Astrocyte of the hippocampus (primary cell): ENCODE results near the gene ZCCHC4.
"Not testable (repeated sequence)": the region's sequence is repeated elsewhere in the genome, so short reads cannot be mapped to it uniquely, and the experiment has no call there.

Experiments
- DNase-seq: peaks from one replicate; pipeline ENCODE4 v3.0.0; 2011; ENCODE audit warnings: low read depth, low spot score

Gene ZCCHC4

DNA sequence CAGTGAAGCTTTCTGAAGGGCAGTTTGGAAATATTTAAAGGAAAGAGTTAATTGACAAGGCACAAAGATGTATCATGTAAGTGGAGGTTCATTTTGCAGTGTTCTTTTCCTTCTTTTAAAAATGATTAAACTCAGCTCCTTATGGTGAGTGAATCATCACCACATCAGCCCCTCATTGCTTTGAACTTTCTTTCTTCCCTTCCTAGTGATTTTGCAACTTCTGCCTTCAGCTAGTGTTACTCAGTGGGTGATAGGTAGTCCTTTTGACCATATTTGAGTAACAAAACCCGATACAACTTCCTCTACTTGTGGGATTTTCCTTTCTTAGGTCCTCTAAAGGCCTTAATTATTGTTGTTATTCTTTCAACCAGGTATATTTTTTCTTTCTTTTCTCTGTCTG is 8.2 kb downstream of the ZCCHC4 start:
- DNase-seq: peak; percentile 62

DNA sequence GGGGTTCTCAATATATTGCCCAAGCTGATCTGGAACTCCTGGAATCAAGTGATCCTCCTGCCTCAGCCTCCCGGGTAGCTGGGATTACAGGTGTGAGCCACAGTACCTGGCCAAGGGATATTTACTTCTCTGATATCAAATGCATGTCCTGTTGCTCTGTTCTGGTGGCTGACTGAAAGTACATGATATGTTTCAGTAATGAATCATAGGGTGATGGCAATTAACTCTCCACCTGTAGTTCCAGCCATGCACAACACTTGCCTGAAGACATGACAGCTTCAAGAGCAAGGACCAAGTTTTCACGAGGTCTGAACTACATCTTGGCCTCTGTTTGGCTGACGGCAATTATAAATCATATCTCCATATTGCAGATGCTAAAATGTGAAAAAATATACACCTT is 9.1 kb downstream of the ZCCHC4 start:
- no peak for DNase-seq

DNA sequence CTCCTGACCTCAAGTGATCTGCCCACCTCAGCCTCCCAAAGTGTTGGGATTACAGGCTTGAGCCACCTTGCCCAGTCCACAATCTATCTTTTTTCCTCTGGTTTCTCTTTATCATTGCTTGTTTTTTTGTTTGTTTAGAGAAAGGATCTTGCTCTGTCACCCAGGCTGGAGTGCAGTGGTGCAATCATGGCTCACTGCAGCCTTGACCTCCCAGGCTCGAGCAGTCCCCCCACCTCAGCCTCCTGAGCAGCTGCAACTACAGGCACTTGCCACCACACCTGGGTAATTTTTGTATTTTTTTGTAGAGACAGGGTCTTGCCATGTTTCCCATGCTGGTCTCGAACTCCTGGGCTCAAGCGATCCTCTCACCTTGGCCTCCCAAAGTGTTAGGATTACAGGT is 15.9 kb downstream of the ZCCHC4 start:
- not testable (repeated sequence) for DNase-seq

DNA sequence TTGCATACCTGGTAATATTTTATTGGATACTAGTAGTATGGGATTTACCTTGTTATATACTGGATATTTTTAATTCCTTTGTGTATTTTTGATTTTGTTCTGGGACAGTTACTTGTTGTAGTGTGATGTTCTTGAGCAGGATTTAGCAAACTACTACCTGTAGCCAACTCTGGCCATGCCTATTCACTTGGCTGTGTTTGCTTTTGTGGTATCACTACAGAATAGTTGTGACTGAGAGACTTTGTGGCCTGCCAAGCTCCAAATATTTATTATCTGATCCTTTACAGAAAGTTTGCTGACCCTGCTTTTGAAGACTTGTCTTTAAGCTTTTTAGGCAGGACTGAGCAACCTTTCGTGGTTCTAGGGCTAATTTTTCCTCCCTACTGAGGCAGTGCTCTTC is 17.8 kb downstream of the ZCCHC4 start:
- DNase-seq: no peak

DNA sequence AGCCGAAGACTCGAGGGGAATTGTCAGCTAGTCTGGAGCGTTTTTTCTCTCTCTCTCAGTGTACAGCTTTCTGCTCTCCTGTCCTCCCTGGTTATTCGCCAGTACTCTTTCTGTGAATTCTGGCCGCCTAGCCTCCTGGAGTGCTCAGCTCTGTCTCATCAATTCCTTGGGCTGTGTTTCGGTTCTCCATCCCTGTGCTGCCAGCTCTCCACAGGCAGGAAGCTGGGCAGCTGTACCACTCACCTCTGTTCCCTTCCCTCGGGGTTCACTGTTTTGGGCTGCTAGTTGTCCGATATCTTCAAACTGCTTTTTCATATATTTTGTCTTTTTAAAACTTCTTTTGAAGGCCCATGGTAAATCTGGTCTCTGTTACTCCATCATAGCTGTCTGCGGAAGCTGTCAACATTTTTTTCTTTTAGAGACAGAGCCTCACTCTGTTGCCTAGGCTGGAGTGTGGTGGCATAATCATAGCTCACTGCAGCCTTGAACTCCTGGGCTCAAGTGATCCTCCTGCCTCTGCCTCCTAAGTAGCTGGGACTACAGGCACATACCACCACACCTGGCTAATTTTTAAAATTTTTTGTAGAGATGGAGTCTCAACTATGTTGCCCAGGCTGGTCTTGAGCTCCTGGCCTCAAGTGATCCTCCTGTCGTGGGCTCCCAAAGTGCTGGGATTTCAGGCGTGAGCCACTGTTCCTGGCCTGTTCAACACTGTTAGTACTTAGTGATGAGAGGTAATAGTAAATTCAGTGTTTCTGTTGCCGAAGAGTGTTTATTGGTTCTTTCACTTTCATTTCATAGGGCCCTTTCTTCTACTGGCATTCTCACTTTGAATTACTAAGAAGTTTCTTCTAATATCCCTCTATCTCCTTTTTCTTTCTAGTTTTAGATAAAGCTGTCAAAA is 18.6 kb downstream of the ZCCHC4 start:
- DNase-seq: no peak

DNA sequence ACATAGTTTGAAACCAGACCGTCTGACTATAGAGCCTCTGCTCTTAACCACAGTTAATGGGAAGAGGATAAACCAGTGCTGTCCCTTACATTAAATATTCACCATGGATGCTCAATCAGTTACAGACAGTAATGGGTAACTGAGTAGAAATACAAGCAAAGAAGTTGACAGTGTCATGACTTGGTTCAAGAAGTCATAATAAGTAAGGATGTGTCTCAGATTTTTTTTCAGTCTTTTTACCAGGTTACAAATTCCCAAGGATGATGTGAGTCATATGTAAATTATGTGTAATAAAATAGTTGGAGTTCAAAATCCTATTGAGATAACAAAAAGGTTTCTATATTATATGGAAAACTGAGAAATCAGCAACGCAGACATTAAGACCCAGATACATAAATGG is 31.1 kb downstream of the ZCCHC4 start:
- no peak for DNase-seq

DNA sequence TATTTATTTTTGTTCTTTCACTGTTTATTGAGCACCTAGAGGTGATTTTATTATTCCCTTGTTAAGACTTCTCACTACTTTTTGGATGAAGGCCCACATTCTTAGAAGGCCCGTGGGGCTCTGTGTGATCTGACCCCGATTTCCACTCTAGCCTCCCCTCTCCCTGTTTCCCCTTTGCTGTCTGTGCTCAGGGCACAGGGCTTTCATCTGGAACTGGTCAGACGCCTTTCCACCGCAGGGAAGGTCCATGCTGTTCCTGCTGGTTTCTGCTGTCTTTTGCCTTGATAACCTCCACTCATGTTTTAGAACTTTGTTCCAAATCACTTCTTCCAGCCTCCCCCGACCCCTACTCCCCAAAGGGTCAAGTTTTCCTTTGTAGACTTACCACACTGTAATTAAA is 33.2 kb downstream of the ZCCHC4 start:
- DNase-seq: no peak

DNA sequence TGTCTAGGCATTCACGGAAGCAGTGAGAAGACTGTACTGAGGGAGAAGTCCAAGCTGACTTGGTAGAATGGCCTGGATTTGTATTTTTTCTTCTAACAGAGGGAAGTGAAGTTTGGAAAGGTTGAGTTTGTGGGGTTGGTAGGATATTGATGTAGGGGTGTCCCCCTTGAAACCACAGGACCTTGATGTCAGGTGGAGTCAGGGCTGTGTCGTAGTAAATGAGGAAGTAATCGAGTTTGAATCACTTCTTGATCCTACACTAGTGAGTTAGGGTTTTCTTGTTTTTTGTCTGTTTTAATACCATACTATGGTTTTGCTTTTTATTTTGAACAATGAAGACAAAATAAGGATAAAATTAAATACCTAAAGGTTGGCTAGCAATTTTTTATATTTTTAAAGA is 34.3 kb downstream of the ZCCHC4 start:
- DNase-seq: no peak

DNA sequence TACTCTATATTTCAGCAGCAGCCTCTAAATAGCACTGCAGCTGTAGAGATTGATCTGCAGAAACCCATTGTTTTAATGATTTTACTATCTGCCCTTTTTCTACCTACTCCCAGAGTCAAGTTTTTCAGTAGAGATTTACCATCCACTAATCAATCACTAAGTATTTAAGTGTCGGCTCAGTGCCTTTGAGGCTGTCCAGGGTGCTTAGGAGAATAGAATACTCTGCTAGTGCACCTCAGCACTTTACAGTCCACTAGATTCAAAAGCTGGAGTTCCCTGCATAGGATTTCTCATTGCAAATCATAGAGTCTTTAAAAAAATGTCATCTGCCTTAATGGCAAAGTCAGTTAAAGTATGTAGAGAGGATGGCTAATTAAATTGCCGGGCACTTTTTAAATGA is 34.9 kb downstream of the ZCCHC4 start:
- DNase-seq: no peak

DNA sequence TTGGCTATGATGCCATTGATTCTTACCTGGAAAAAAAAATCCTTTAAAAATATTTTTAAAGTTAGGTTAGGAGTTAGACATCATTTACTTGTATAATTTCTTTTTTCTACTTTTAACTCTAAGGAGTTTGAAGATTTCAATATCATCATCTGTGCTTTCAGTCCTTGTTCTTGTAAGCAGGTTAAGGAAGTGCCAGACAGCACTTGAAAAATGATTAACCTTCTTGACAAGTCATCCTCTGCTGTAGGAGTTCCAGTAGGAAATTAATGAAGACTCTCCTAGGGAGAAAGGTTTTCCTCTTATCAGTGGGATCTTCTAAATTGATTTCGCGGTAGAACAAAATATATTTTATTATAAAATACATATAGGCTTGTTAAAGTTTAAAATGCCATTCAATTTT is 35.4 kb downstream of the ZCCHC4 start:
- DNase-seq: no peak

DNA sequence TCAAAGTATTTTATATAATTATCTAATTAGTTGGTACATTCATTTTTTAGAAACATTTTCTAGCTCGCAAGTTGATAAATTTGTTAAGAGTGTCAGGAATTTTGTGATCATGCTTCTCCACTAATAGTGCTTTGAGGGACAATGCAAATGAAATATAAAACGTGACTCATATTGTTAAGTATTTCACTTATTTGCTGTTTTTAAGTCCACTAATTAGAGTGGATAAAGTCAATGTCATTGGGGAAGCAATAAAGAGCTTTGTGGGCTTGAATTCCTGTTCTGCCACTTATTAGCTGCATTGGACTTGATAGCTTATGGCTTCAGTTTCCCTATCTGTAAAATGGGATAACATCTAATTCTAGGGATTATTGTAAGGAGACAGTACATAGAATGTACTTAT is 38.0 kb downstream of the ZCCHC4 start:
- DNase-seq: peak; percentile 32

DNA sequence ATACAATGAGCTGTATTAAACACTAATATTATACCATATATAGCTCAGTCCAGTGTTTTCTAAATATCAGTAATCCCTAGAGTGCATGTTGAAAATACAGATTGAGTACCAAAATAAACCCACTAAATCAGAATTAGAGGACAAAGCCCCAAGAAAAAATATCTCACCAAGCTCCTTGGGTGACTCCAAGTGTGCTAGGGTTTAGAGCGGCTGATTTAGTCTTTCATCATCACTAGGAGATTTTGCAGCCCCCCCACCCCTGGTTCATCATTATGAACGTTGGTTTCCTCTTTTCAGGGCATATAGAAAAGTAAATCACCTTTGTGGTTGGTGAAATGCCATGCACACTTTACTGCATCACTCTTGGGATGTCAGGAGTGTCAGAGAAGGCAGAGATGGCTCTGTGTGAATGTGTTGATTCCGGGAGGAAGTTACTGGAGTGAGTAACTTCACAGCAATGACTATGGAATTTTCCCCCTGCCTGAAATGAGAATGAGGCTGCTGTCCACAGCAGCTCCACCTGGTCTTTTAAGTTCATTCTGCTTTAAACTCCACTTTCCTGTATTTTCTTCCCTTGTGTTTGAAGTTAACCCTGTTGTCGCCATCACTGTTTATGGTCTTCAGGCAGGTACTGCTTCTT is 39.3 kb downstream of the ZCCHC4 start:
- peak; percentile 73 for DNase-seq

DNA sequence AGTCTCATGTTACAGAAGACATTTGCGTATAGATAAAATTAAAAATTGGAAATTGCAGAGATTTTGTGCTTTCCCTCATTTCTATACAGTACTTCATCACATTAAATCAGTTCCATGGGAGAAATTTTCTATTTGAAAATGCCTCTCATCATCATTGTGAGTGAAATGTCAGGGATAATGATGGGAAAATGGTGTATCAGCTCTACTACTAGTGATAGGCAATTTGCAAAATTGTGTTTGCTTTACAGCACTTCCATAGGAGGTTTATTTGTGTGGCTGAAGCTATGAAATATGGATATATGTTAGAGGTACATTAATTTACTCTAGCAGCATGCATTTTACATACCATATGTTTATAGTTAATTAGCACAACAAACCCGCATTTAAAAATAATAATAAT is 43.5 kb downstream of the ZCCHC4 start:
- no peak for DNase-seq

DNA sequence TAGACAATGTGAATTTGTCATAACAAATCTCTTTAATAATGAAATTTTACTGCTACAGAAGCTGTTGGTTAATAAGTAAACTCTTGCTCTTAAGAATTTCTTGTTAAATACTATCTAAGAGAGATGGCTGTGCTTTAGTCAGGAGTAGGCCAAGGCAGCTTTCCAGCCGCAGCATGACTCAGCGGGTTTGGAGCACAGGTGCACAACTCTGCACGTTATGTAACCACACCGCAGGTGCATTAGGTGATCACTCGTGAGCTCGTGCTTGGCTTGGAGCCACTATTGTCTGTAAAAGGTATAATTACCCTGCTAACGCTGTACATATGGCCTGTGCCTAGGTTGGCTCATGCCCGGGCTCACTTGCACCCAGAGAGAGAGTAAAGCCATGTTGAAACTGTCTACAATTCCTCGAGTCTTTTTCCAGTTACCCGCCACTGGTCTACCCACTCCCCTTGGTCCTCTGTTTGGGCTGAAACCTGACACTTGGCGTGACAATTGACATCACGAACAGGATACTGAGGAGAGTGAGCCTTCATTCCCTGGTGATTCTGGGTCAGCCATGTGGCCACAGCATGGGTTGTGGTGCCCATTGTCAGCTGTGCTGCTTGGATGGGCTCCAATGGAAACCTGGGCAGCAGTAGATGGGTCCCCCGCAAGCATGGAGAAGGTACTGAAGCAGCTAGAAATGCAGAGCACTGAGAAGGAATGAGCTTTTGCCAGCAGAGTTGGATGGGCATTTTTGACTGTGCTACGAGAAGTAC is 46.1 kb downstream of the ZCCHC4 start:
- DNase-seq: no peak

DNA sequence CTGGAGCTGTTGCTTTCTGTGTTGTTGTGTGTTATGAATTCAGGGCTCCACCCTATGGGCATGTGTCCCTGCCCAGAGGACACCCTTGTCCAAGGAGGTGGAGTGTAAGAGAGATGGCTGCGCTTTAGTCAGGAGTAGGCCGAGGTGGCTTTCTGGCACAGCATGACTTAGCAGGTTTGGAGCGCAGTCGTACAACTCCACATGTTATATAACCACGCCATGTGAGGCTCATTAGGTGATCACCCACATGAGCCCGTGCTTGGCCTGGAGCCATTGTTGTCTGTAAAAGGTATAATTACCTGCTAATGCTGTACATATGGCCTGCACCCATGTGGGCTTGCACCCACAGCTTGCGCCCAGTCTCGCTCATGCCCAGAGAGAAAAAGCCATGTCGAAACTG is 48.7 kb downstream of the ZCCHC4 start:
- no peak for DNase-seq

DNA sequence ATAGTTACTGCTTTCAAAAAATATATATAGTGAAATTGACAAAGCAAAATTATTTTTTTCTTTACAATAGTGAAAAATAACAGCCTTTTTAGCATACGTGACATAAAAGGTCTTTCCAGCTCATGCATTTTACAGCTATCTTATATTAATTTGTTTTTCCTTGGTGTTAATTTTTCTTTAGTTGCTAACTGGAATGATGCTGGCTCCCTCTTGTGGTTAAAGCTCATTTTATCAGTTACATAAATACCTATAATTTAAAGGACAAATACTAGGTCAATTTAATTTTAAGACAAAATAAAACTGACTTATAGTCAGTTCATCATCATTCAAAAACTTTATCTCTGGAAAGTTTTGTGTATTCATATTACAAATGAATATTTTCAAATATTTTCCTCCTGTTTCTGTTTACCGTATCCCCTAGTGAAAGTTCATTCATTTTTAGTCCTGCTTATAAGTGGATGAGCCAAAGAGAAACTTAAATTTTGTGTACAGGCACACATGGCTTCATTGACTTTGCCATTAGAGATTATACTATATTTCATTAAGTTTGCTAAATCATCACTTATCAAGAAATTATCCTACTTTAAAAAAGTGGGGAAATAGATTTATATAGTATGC is 54.5 kb downstream of the ZCCHC4 start:
- DNase-seq: peak; percentile 65

DNA sequence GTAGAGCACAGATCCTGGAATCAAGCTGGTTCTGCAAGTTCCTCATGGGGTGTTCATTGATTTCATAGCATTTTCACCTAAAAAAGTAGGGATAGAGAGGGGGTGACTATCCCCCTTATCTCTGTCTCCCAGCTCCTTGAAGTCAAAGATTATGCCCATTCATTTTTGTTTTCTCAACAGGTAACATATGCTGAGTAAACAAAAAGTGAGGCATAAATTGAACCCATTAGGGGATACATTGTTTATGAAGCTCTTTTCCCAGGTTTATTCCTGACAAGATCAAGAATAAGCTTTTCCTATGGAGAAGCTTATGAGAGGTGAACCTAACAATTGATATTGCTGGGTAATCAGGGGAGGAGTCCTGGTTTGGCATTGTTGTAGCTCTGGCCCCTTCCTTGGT is 55.3 kb downstream of the ZCCHC4 start:
- DNase-seq: no peak

DNA sequence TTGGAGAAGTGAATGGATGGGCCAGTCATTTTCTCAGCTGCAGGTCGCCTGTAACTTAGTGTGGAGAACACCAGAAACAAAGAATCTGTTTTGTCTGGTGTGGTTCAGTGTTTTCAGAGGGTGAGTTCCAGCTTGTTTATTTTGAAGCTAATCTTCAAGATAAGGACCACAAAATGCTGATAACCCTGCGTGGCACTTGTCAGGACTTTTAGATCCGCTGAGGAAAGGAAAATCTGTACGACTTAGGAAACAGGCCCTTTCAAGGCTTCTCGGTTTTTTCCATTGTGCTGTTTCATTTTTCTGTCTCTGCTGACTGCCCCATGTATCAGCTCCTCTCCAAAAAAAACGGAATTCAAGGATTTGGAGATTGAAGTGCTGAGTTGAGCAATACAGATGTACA is 55.7 kb downstream of the ZCCHC4 start:
- DNase-seq: peak; percentile 16

DNA sequence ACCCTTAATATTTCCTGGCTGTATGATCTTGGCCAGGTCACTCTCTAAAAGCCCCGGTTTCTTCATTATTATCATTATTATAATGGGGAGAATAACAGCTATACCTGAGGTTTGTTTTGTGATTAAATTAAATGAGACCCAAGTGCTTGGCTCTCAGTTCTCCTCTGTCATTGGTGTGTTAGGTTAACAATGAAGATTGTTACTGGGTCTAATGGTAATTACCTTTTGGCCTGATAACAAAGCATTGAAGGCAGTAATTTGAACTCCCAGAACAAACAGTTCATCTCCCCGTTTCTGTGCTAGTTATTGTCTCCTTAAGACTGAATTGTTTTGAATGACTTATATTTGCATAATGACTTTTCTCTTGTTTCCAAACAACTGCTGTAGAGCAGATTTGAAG is 57.7 kb downstream of the ZCCHC4 start:
- DNase-seq: no peak

DNA sequence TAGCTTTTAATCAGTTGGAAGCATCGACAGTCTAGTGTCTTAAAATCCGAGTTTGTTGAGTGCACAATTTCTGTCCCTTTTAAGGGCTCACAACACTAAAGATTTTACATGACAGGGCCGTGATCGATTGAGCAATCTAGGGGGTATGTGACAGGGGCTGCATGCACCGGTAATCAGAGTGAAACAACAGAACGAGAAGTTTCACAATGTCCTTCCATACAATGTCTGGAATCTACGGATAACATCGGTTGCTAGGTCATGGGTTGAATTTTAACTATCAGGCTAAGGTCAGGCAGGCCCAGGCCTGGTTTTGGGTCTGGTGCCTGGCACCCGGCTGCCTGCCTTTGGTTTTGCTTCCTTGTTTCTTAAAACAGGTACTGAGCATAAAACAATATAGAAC is 60.0 kb downstream of the ZCCHC4 start:
- DNase-seq: not testable (repeated sequence)

DNA sequence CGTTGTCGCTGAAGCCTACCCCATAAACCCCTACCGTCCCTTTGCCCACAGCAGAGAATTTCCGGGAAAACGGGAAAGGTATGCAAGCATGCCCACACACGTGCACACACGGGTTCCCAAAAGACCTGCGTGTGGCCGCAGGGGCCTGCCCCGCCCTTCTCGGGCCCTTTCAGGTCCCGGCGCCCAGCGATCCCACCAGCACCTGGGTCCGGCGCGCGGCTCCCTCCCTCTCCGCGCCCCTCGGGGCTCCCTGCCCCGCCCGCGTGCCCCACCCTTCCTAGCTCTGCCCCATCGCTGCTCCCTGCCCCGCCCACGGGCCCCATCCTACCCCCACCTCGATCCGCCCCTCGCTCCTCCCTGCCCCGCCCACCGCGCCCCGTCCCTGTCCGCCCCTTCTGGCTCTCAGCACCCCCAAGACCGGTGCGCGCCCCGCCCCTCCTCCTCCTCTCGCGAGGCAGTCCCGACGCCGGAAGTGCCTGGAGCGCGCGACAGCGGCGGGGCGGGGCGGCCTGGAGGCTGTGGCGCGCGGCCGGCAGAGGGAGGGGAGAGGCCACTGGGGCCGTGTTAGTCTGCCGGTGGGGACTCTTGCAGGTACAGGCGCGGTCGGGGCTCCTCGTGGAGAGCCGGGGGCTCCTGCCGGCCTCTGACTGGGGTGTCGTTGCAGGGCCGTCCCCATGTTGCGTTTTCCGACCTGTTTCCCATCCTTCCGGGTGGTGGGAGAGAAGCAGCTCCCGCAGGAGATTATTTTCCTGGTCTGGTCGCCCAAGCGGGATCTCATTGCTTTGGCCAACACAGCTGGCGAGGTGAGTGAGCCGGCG is 64.4 kb downstream of the ZCCHC4 start, which contains the start of gene ANAPC4:
TSS of gene ANAPC4 (plus strand) at position 510 of the 818 bp plus-strand sequence. CDS start at position 675, 165 bp downstream.
- DNase-seq: peak; percentile 97
